Measurements from ENCODE around the gene RANBP3L.

GRCh38 chr5:36279054-36279698 is 22.5 kb downstream of the RANBP3L start:
- no peak for TF ChIP-seq NRF1 (IDR thresholded peaks at IDR 0.05; ENCODE audit: low read depth, low read length)
- no peak for TF ChIP-seq GATA2 (CRISPR knock-in tag; IDR thresholded peaks at IDR 0.05)
- no peak for TF ChIP-seq CTCF (IDR thresholded peaks at IDR 0.05)
- TF ChIP-seq PBX3 (IDR thresholded peaks at IDR 0.05), result no peak
- no peak for TF ChIP-seq JUND (IDR thresholded peaks at IDR 0.05)
- TF ChIP-seq MAX (IDR thresholded peaks at IDR 0.05; ENCODE audit: low read depth), result no peak
- no peak for TF ChIP-seq RAD21 (IDR thresholded peaks at IDR 0.05; ENCODE audit: low read length)
